ENCODE data around the gene GRIK2.

- TF ChIP-seq CTCF (IDR thresholded peaks at IDR 0.05) (no peak), POLR2A (IDR thresholded peaks at IDR 0.05) (no peak), EP300 (IDR thresholded peaks at IDR 0.05) (no peak)
Observed at GRCh38 chr6:101534386-101534785, 140.9 kb downstream of the GRIK2 start.
